Sigmoid colon (tissue), 7 donors: ENCODE data around the gene NAGLU. TPM values are rescaled to one million over a fixed set of nuclear protein-coding genes. Genes with fewer than 3 reads are reported as not detected.
"Not testable (repeated sequence)": the region's sequence is repeated elsewhere in the genome, so short reads cannot be mapped to it uniquely, and the experiment has no call there.

Experiments used
- DNase-seq: peaks from one replicate; pipeline ENCODE4 v3.0.0-alpha.2; 2019
- H3K27ac ChIP-seq, 4 donors: fragments of 200-600 bp; sonication (generic); one replicate each; pipeline ENCODE4 v1.5.1; 2016 to 2019; ENCODE audit warnings: mild to moderate bottlenecking in 1 of 4
- H3K27me3 ChIP-seq, 3 donors: fragments of 200-600 bp; sonication (generic); one replicate each; pipeline ENCODE4 v1.5.1; 2019; ENCODE audit warnings: mild to moderate bottlenecking in 1 of 3
- H3K36me3 ChIP-seq, 4 donors: fragments of 200-600 bp; sonication (generic); one replicate each; pipeline ENCODE4 v1.5.1; 2016 to 2019
- H3K4me1 ChIP-seq, 4 donors: fragments of 200-600 bp; sonication (generic); one replicate each; pipeline ENCODE4 v1.5.1; 2017 to 2019
- H3K4me3 ChIP-seq, 4 donors: fragments of 200-600 bp; sonication (generic); one replicate each; pipeline ENCODE4 v1.5.1; 2017 to 2019; ENCODE audit warnings: mild to moderate bottlenecking in 2 of 4, moderate library complexity in 1 of 4
- H3K9me3 ChIP-seq, 4 donors: fragments of 200-600 bp in 3 of 4; sonication (generic) in 3 of 4; one replicate each; pipeline versions ENCODE4 v1.5.1 to v1.6.1; 2013 to 2019
- CTCF ChIP-seq, 4 experiments: fragments of 450-650 bp in 3 of 4; fragments of 200-600 bp in 1 of 4; IDR thresholded peaks; one replicate each; pipeline ENCODE4 v1.5.1; 2016 to 2019; ENCODE audit warnings: antibody characterized with exemption in 4 of 4, mild to moderate bottlenecking in 3 of 4, moderate library complexity in 2 of 4
- EP300 ChIP-seq, 4 donors: sonication (generic); formaldehyde crosslinking; IDR thresholded peaks; one replicate each; pipeline ENCODE4 v1.6.1; 2017; ENCODE audit warnings: antibody characterized with exemption in 4 of 4
- POLR2A ChIP-seq, 2 donors: fragments of 450-650 bp; IDR thresholded peaks; one replicate each; pipeline ENCODE4 v1.6.1; 2016; ENCODE audit warnings: antibody characterized with exemption in 2 of 2, mild to moderate bottlenecking in 2 of 2, moderate library complexity in 2 of 2
- POLR2AphosphoS5 ChIP-seq, 4 donors: sonication (generic); formaldehyde crosslinking; IDR thresholded peaks; one replicate each; pipeline ENCODE4 v1.6.1; 2017; ENCODE audit warnings: antibody characterized with exemption in 4 of 4
- WGBS, 2 donors: extraction: QIAGEN DNeasy Blood & Tissue Kit; methylation state at CpG; one replicate each; pipeline ENCODE4 v1.1.7; 2013; 5-methylcytosine and 5-hydroxymethylcytosine counted together
- intact Hi-C: fragments of 100-400 bp; cut with DNase I; formaldehyde crosslinking; loops from one replicate; pipeline ENCODE4 v1.15.1; 2023
- polyA plus RNA-seq, 3 donors: library from polyadenylated mRNA; stranded (reverse); fragments of 200-250 nt; gene quantifications; one replicate each; pipeline ENCODE4 v1.2.3, GENCODE V29; 2013
- total RNA-seq, 4 donors: library from RNA; depleted of rRNA; stranded (reverse); fragments of >200 nt; gene quantifications; one replicate each; pipeline ENCODE4 v1.1.0, GENCODE V29; 2016
- donor health status: healthy with polysubstance abuse.
- donor health status: Bipolar disorder and iron deficiency.
- donor health status: healthy.

Gene NAGLU
- total and polyA plus RNA-seq, 7 donors = 9.7 to 52.6 (median 35.2) TPM

GRCh38 chr17:42536372-42537155 lies 523 bp downstream of the NAGLU start:
- 1% methylated on average over 65 of the region's 65 CpGs for WGBS, 2 donors
- peaks cover 0 to 29% (median 23%) of the 10 kb centered on the region in 4 donors for H3K4me1 ChIP-seq
- no peaks in the 10 kb centered on the region for H3K27me3 ChIP-seq
- no peaks in the 10 kb centered on the region for H3K9me3 ChIP-seq
- H3K4me3 ChIP-seq = peak overlapping the region; percentile 43 to 76 (median 60)
- H3K36me3 ChIP-seq = peaks cover 0 to 33% (median 12%) of the 10 kb centered on the region in 4 donors
- TF ChIP-seq POLR2AphosphoS5 (IDR thresholded peaks at IDR 0.05) (peak in 3 of 4 donors; percentile 40 to 47 (median 46)), POLR2A (IDR thresholded peaks at IDR 0.05) (no peak)
- peak overlapping the region; percentile 90 to 96 (median 94) for H3K27ac ChIP-seq
- intact Hi-C loops = no loop called here
- peak; percentile 96 for DNase-seq

- intact Hi-C loops = no loop called here
- H3K27me3 ChIP-seq = no peaks in the 10 kb centered on the region
- no peak for DNase-seq
- peaks cover 0 to 25% (median 19%) of the 10 kb centered on the region in 4 donors for H3K4me1 ChIP-seq
- H3K36me3 ChIP-seq = peaks cover 0 to 41% (median 15%) of the 10 kb centered on the region in 4 donors
- H3K27ac ChIP-seq = peak overlapping the region; percentile 90 to 96 (median 94)
- peak overlapping the region; percentile 43 to 76 (median 60) for H3K4me3 ChIP-seq
- no peaks in the 10 kb centered on the region for H3K9me3 ChIP-seq
- 85 to 88% methylated on average over 30 to 31 of the region's 31 CpGs for WGBS, 2 donors
- TF ChIP-seq POLR2AphosphoS5 (IDR thresholded peaks at IDR 0.05) (no peak), CTCF (IDR thresholded peaks at IDR 0.05) (no peak), EP300 (IDR thresholded peaks at IDR 0.05) (no peak), POLR2A (IDR thresholded peaks at IDR 0.05) (no peak)
Observed at GRCh38 chr17:42537156-42537805, 1.2 kb downstream of the NAGLU start.

GRCh38 chr17:42537826-42538451 lies 1.9 kb downstream of the NAGLU start:
- peak overlapping the region in 2 of 4 donors; percentile 90 to 96 for H3K27ac ChIP-seq
- WGBS, 2 donors = 91 to 97% methylated on average over 5 of the region's 5 CpGs
- peaks cover 0 to 47% (median 18%) of the 10 kb centered on the region in 4 donors for H3K36me3 ChIP-seq
- H3K4me1 ChIP-seq = peaks cover 0 to 21% (median 19%) of the 10 kb centered on the region in 4 donors
- no peaks in the 10 kb centered on the region for H3K9me3 ChIP-seq
- TF ChIP-seq EP300 (IDR thresholded peaks at IDR 0.05) (no peak), CTCF (IDR thresholded peaks at IDR 0.05) (no peak), POLR2A (IDR thresholded peaks at IDR 0.05) (no peak), POLR2AphosphoS5 (IDR thresholded peaks at IDR 0.05) (no peak)
- H3K27me3 ChIP-seq = no peaks in the 10 kb centered on the region
- intact Hi-C loops = no loop called here
- H3K4me3 ChIP-seq = no peak overlapping the region
- DNase-seq = no peak

- H3K9me3 ChIP-seq = no peaks in the 10 kb centered on the region
- peaks cover 0 to 53% (median 20%) of the 10 kb centered on the region in 4 donors for H3K36me3 ChIP-seq
- WGBS, 2 donors = 96% methylated on average over 14 of the region's 14 CpGs
- no peak overlapping the region for H3K27ac ChIP-seq
- intact Hi-C loops = no loop called here
- no peak for DNase-seq
- no peak for TF ChIP-seq POLR2AphosphoS5 (IDR thresholded peaks at IDR 0.05)
- no peak for TF ChIP-seq EP300 (IDR thresholded peaks at IDR 0.05)
- no peak for TF ChIP-seq POLR2A (IDR thresholded peaks at IDR 0.05)
- no peak for TF ChIP-seq CTCF (IDR thresholded peaks at IDR 0.05)
- H3K4me1 ChIP-seq = peaks cover 0 to 21% (median 19%) of the 10 kb centered on the region in 4 donors
- no peaks in the 10 kb centered on the region for H3K27me3 ChIP-seq
- H3K4me3 ChIP-seq = no peak overlapping the region
Observed at GRCh38 chr17:42538482-42538881, 2.4 kb downstream of the NAGLU start.

GRCh38 chr17:42540558-42540957 lies 4.5 kb downstream of the NAGLU start:
- H3K9me3 ChIP-seq, intact Hi-C loops, DNase-seq, H3K27ac ChIP-seq, H3K4me3 ChIP-seq, H3K27me3 ChIP-seq: not testable (repeated sequence)
- WGBS, 2 donors = 93 to 97% methylated on average over 4 of the region's 4 CpGs
- peaks cover 0 to 62% (median 20%) of the 10 kb centered on the region in 4 donors for H3K36me3 ChIP-seq
- H3K4me1 ChIP-seq = peaks cover 0 to 15% (median 12%) of the 10 kb centered on the region in 4 donors
